GM12891 (cell line): ENCODE data around the gene HDAC5.

Experiments
- POLR2A ChIP-seq: IDR thresholded peaks from 2 replicates; pipeline ENCODE4 v1.6.1; 2011; ENCODE audit warnings: low read depth, low read length, control low read depth
- SPI1 ChIP-seq: IDR thresholded peaks from 2 replicates; pipeline ENCODE4 v1.6.1; 2011; ENCODE audit warnings: low read depth, low read length, control low read depth

GRCh38 chr17:44146375-44147346, 23.2 kb upstream of the HDAC5 start:
- TF ChIP-seq SPI1 (no peak), POLR2A (no peak)
